B cell (primary cell): ENCODE data around the gene SHH. TPM values are rescaled to one million over a fixed set of nuclear protein-coding genes. Genes with fewer than 3 reads are reported as not detected.

Source experiments
- ATAC-seq: fragments of 200-7000 bp; cut with Tn5 transposase; one replicate; pipeline ENCODE4 v1.10.0; 2021; ENCODE audit warnings: low read depth, mild to moderate bottlenecking, moderate number of reproducible peaks, moderate library complexity
- CTCF ChIA-PET: fragments of 350-600 bp; sonication (Branson Sonifier 250); formaldehyde crosslinking; loops from one replicate; lab custom pipeline; 2021; ENCODE audit warnings: antibody characterized with exemption, inconsistent platforms; lab: Charles Lee
- POLR2A ChIA-PET: fragments of 350-600 bp; sonication (Branson Sonifier 250); formaldehyde crosslinking; loops from one replicate; lab custom pipeline; 2021; ENCODE audit warnings: antibody characterized with exemption; lab: Charles Lee
- DNase-seq: peaks from one replicate; pipeline ENCODE4 v3.0.0; 2013
- H2AFZ ChIP-seq: 2 replicates; pipeline ENCODE4 v1.6.1; 2012; ENCODE audit warnings: mild to moderate bottlenecking, low read depth, low read length; ENCODE audit not compliant: insufficient read depth, poor library complexity, severe bottlenecking
- H3K27ac ChIP-seq, 2 donors: 1 replicate in 1 of 2; 2 replicates in 1 of 2; pipeline ENCODE4 v1.5.1; 2012 to 2013; ENCODE audit warnings: low read length in 2 of 2, mild to moderate bottlenecking in 2 of 2, moderate library complexity in 1 of 2
- H3K27me3 ChIP-seq, 4 experiments: fragments of 200-600 bp in 1 of 4; sonication (generic) in 1 of 4; replicated peaks in 1 of 4; 1 replicate in 2 of 4; 2 replicates in 2 of 4; pipeline versions ENCODE4 v1.6.1 to v1.7.0; 2013 to 2016; ENCODE audit warnings: low read length in 3 of 4, mild to moderate bottlenecking in 2 of 4, mixed read lengths in 1 of 4, moderate library complexity in 1 of 4; ENCODE audit not compliant: insufficient read depth in 4 of 4, control insufficient read depth in 3 of 4; ENCODE audit errors: control extremely low read depth in 1 of 4
- H3K36me3 ChIP-seq, 2 experiments: replicated peaks in 1 of 2; 1 replicate in 1 of 2; 2 replicates in 1 of 2; pipeline versions ENCODE4 v1.6.1 to v1.7.1; 2013; ENCODE audit warnings: low read length in 1 of 2; ENCODE audit not compliant: insufficient read depth in 2 of 2, control insufficient read depth in 1 of 2; ENCODE audit errors: control extremely low read depth in 1 of 2, extremely low read depth in 1 of 2
- H3K4me1 ChIP-seq, 2 donors: fragments of 200-600 bp in 1 of 2; sonication (generic) in 1 of 2; 1 replicate in 1 of 2; 2 replicates in 1 of 2; pipeline versions ENCODE4 v1.5.1 to v1.6.1; 2013 to 2017; ENCODE audit warnings: low read length in 2 of 2; ENCODE audit not compliant: control insufficient read depth in 2 of 2, insufficient read depth in 2 of 2
- H3K4me2 ChIP-seq: replicated peaks from 2 replicates; pipeline ENCODE3; 2012; ENCODE audit warnings: mild to moderate bottlenecking, low read depth, low read length; ENCODE audit not compliant: poor library complexity, severe bottlenecking
- H3K4me3 ChIP-seq, 5 experiments: fragments of 200-600 bp in 1 of 5; sonication (generic) in 1 of 5; 1 replicate in 3 of 5; 2 replicates in 2 of 5; pipeline versions ENCODE4 v1.5.1 to v1.7.0; 2011 to 2016; ENCODE audit warnings: low read length in 4 of 5, mild to moderate bottlenecking in 4 of 5, low read depth in 2 of 5, control low read depth in 1 of 5, moderate library complexity in 1 of 5; ENCODE audit not compliant: insufficient read depth in 1 of 5; ENCODE audit errors: control extremely low read depth in 1 of 5, extremely low read depth in 1 of 5
- H3K79me2 ChIP-seq: fragments of 200-600 bp; sonication (generic); one replicate; pipeline ENCODE4 v1.6.0; 2016; ENCODE audit warnings: low read length; ENCODE audit not compliant: control insufficient read depth, insufficient read depth
- H3K9ac ChIP-seq: fragments of 200-600 bp; sonication (generic); 2 replicates; pipeline ENCODE4 v1.6.1; 2017; ENCODE audit warnings: mild to moderate bottlenecking, low read length, moderate library complexity
- H3K9me3 ChIP-seq, 3 donors: one replicate each; pipeline versions ENCODE4 v1.6.1 to v1.7.1; 2013; ENCODE audit warnings: low read length in 2 of 3; ENCODE audit not compliant: control insufficient read depth in 2 of 3, insufficient read depth in 1 of 3; ENCODE audit errors: control extremely low read depth in 1 of 3
- H4K20me1 ChIP-seq: 2 replicates; pipeline ENCODE4 v1.6.0; 2012; ENCODE audit warnings: mild to moderate bottlenecking, low read length; ENCODE audit not compliant: insufficient read depth, control insufficient read depth, poor library complexity, severe bottlenecking
- H3K27ac Mint-ChIP-seq: one replicate; pipeline ENCODE4 v1.8.0; 2021; ENCODE audit warnings: mixed read lengths
- H3K27me3 Mint-ChIP-seq: one replicate; pipeline ENCODE4 v1.8.0; 2021; ENCODE audit warnings: mixed read lengths
- H3K4me1 Mint-ChIP-seq: one replicate; pipeline ENCODE4 v1.8.0; 2021; ENCODE audit warnings: mixed read lengths
- H3K4me3 Mint-ChIP-seq: one replicate; pipeline ENCODE4 v1.8.0; 2021; ENCODE audit warnings: mixed read lengths
- H3K9me3 Mint-ChIP-seq: one replicate; pipeline ENCODE4 v1.8.0; 2022; ENCODE audit warnings: mixed read lengths; ENCODE audit not compliant: insufficient read depth
- EZH2 ChIP-seq: IDR thresholded peaks from 2 replicates; pipeline ENCODE4 v1.6.1; 2012; ENCODE audit warnings: borderline replicate concordance, low read depth, mild to moderate bottlenecking, moderate library complexity, low read length; ENCODE audit not compliant: insufficient read depth, poor library complexity, severe bottlenecking
- WGBS: methylation state at CpG from one replicate; pipeline ENCODE4 v1.1.5; 2013; ENCODE audit warnings: missing lambda C conversion rate; ENCODE audit not compliant: insufficient coverage; 5-methylcytosine and 5-hydroxymethylcytosine counted together
- intact Hi-C: fragments of 100-400 bp; cut with micrococcal nuclease; formaldehyde crosslinking; loops from one replicate; pipeline ENCODE4 v1.10.0; 2022
- polyA plus RNA-seq: library from polyadenylated mRNA; depleted of rRNA; stranded (reverse); fragments of >200 nt; gene quantifications from 2 replicates; pipeline ENCODE4 v1.2.3, GENCODE V29; 2012
- total RNA-seq, 2 donors: library from RNA; stranded (reverse); fragments of 120-200 nt in 1 of 2; gene quantifications; 1 replicate in 1 of 2; 2 replicates in 1 of 2; pipeline versions ENCODE4 v1.2.3 to v1.2.4, GENCODE V29; 2013 to 2022
- TF ChIP-seq, protein P1 (sequence below): fragments of 200-600 bp; IDR thresholded peaks from one replicate; pipeline ENCODE4 v1.8.0; 2022; ENCODE audit warnings: antibody characterized with exemption, mild to moderate bottlenecking

SHH gene
- total and polyA plus RNA-seq, 2 donors (not counting 1 experiment from before 2014, with no cell fraction given): not detected

DNA sequence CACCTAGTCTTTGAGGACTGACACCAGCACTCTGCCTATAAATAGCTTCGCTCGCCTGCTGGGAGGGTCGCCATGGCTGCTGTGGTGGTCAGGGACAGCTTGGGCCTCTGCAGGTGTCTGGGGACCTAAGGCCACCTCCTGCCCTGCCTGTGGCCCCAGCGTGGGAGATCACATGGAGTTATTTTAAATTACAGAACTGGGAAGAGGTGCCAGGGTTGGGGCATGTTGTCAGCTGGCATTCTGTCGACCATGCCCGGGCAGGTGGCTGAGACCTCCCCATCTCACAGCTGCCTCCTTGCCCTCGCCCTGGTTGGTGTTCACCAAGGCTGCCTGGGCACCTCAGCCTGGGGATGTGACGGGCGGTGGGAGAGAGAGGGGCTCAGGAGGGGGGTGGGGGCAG is 18.1 kb downstream of the SHH start:
- no peak for DNase-seq
- H3K4me3 ChIP-seq: no peak overlapping the region
- no peaks in the 10 kb centered on the region for H3K36me3 ChIP-seq
- no peaks in the 10 kb centered on the region for H4K20me1 ChIP-seq
- H3K9me3 ChIP-seq: no peaks in the 10 kb centered on the region
- H3K4me2 ChIP-seq: no peak overlapping the region
- H3K79me2 ChIP-seq: no peaks in the 10 kb centered on the region
- H3K4me1 Mint-ChIP-seq: peaks cover 10% of the 10 kb centered on the region
- no peak overlapping the region for H2AFZ ChIP-seq
- intact Hi-C loops: no loop called here
- no peak overlapping the region for H3K27ac Mint-ChIP-seq
- no peak overlapping the region for H3K4me3 Mint-ChIP-seq
- 81% methylated on average over 3 of the region's 9 CpGs for WGBS
- no peak for ATAC-seq
- H3K9me3 Mint-ChIP-seq: no peaks in the 10 kb centered on the region
- CTCF ChIA-PET: no interaction called here
- peaks cover 16 to 18% of the 10 kb centered on the region in 2 donors for H3K4me1 ChIP-seq
- H3K27me3 Mint-ChIP-seq: peaks cover 20% of the 10 kb centered on the region
- no peak overlapping the region for H3K9ac ChIP-seq
- no peak overlapping the region for H3K27ac ChIP-seq
- POLR2A ChIA-PET: interaction anchor here (0.6 kb wide), 1 partner anchor 230 kb away, joined by 5 read pairs; no protein-coding TSS in a partner anchor
- TF ChIP-seq, protein P1, sequence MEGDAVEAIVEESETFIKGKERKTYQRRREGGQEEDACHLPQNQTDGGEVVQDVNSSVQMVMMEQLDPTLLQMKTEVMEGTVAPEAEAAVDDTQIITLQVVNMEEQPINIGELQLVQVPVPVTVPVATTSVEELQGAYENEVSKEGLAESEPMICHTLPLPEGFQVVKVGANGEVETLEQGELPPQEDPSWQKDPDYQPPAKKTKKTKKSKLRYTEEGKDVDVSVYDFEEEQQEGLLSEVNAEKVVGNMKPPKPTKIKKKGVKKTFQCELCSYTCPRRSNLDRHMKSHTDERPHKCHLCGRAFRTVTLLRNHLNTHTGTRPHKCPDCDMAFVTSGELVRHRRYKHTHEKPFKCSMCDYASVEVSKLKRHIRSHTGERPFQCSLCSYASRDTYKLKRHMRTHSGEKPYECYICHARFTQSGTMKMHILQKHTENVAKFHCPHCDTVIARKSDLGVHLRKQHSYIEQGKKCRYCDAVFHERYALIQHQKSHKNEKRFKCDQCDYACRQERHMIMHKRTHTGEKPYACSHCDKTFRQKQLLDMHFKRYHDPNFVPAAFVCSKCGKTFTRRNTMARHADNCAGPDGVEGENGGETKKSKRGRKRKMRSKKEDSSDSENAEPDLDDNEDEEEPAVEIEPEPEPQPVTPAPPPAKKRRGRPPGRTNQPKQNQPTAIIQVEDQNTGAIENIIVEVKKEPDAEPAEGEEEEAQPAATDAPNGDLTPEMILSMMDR: no peak
- no peak for TF ChIP-seq EZH2
- peaks cover 0 to 25% (median 6%) of the 10 kb centered on the region in 4 experiments for H3K27me3 ChIP-seq

DNA sequence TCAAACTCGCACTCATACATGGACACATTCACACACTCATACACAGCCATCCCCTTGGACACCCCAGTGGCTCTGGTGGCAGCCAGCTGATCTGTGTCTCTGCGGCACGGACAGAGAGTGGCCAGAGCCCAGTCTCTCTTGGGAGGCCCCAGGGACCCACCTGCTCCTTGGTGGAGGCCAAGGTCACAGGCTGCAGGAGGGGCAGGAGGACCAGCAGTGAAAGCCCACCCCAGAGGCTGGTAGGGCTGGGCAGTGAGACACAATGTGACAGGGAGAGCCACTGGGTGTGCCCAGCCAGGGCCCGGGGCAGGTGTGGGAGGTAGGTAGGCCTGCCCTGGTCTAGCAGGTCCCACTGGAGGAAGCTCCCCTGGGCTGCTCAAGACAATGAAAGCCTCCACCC is 18.5 kb downstream of the SHH start:
- peaks cover 11 to 14% of the 10 kb centered on the region in 2 donors for H3K4me1 ChIP-seq
- ChIA-PET CTCF (no interaction called here), POLR2A (interaction anchor here (0.6 kb wide), 1 partner anchor 230 kb away, joined by 5 read pairs; no protein-coding TSS in a partner anchor)
- no peaks in the 10 kb centered on the region for H3K79me2 ChIP-seq
- DNase-seq: no peak
- H4K20me1 ChIP-seq: no peaks in the 10 kb centered on the region
- no peak overlapping the region for H3K4me2 ChIP-seq
- no peak overlapping the region for H3K4me3 Mint-ChIP-seq
- no peak overlapping the region for H3K27ac Mint-ChIP-seq
- no peaks in the 10 kb centered on the region for H3K9me3 Mint-ChIP-seq
- WGBS: 95% methylated on average over 4 of the region's 4 CpGs
- ATAC-seq: no peak
- peaks cover 6% of the 10 kb centered on the region for H3K4me1 Mint-ChIP-seq
- peaks cover 0 to 22% (median 6%) of the 10 kb centered on the region in 4 experiments for H3K27me3 ChIP-seq
- no peak overlapping the region for H2AFZ ChIP-seq
- H3K4me3 ChIP-seq: no peak overlapping the region
- TF ChIP-seq EZH2: no peak
- TF ChIP-seq, protein P1: no peak
- no peaks in the 10 kb centered on the region for H3K36me3 ChIP-seq
- intact Hi-C loops: no loop called here
- H3K27me3 Mint-ChIP-seq: peaks cover 18% of the 10 kb centered on the region
- no peak overlapping the region for H3K27ac ChIP-seq
- no peak overlapping the region for H3K9ac ChIP-seq
- no peaks in the 10 kb centered on the region for H3K9me3 ChIP-seq
